ENCODE results near the gene MAP3K7. TPM values are rescaled to one million over a fixed set of nuclear protein-coding genes. Genes with fewer than 3 reads are reported as not detected.

MAP3K7 gene
- total and polyA plus RNA-seq, 2 donors (not counting 3 experiments of a cell fraction or from before 2014, with no cell fraction given) = 15.3 to 25.6 TPM

DNA sequence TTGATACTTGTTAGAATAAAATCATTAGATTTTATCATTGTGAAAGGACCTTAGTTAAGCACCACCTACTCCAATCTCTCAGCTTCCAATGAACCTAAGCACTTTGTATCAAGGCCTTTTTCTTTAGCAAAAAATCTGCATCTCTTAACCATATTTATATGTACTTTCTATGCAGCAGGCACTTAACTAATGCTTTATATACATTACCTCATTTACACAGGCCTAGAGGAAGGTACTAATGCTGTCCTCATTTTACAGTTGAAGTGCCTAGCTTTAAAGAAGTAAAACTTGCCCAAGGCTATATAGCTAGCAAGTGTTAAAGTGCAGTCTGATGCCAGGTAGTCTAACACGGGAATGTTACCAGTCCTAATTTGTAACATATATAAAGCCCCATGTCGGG, 14.0 kb downstream of the MAP3K7 start:
- Histone ChIP-seq H4K20me1 (replicated peaks; ENCODE audit: control insufficient read depth, extremely low read depth, insufficient read depth, low read length) (peaks cover 2% of the 10 kb centered on the region), H3K9ac (replicated peaks; ENCODE audit: extremely low read depth, insufficient read depth, low read length) (no peak overlapping the region), H2AFZ (ENCODE audit: low read depth, low read length) (no peak overlapping the region), H3K4me3 (replicated peaks in 1 of 3; ENCODE audit: insufficient read depth in 1 of 3, low read depth in 1 of 3, low read length in 3 of 3) (no peak overlapping the region), H3K9me1 (replicated peaks; ENCODE audit: control insufficient read depth, extremely low read depth, insufficient read depth, low read length) (no peaks in the 10 kb centered on the region), H3K4me2 (ENCODE audit: insufficient read depth, low read length) (no peak overlapping the region), H3K4me1 (ENCODE audit: control insufficient read depth, extremely low read depth, insufficient read depth, low read length) (no peaks in the 10 kb centered on the region), H3K9me3 (replicated peaks; ENCODE audit: control insufficient read depth, insufficient read depth, low read length) (no peaks in the 10 kb centered on the region), H3K79me2 (ENCODE audit: control insufficient read depth, insufficient read depth, low read length) (peaks cover 32% of the 10 kb centered on the region), H3K36me3 (ENCODE audit: control insufficient read depth in 2 of 2, extremely low read depth in 1 of 2, insufficient read depth in 2 of 2, low read length in 2 of 2) (no peaks in the 10 kb centered on the region), H3K27ac (ENCODE audit: insufficient read depth, low read depth, low read length) (no peak overlapping the region), H3K27me3 (ENCODE audit: control insufficient read depth in 2 of 2, insufficient read depth in 2 of 2, low read length in 2 of 2) (no peaks in the 10 kb centered on the region)
- ChIA-PET POLR2A (no interaction called here), CTCF (interaction anchor here (1.6 to 2.3 kb wide), 2 partner anchors 18 to 632 kb away, joined by 4 to 8 read pairs; no protein-coding TSS in a partner anchor)
- no peak for FAIRE-seq
- intact Hi-C loops (cut with micrococcal nuclease) = no loop called here
- DNase-seq (ENCODE audit: low read depth, low spot score) = no peak
- no TSS peak for BruUV-seq (replicated peaks)
- dilution Hi-C loops (cut with MboI; ENCODE audit: extremely low pct_ligation_motif_present, low sequenced_read_pairs) = no loop called here
- TF ChIP-seq, protein P1, sequence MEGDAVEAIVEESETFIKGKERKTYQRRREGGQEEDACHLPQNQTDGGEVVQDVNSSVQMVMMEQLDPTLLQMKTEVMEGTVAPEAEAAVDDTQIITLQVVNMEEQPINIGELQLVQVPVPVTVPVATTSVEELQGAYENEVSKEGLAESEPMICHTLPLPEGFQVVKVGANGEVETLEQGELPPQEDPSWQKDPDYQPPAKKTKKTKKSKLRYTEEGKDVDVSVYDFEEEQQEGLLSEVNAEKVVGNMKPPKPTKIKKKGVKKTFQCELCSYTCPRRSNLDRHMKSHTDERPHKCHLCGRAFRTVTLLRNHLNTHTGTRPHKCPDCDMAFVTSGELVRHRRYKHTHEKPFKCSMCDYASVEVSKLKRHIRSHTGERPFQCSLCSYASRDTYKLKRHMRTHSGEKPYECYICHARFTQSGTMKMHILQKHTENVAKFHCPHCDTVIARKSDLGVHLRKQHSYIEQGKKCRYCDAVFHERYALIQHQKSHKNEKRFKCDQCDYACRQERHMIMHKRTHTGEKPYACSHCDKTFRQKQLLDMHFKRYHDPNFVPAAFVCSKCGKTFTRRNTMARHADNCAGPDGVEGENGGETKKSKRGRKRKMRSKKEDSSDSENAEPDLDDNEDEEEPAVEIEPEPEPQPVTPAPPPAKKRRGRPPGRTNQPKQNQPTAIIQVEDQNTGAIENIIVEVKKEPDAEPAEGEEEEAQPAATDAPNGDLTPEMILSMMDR (IDR thresholded peaks at IDR 0.05; ENCODE audit: extremely low read depth in 1 of 2, insufficient read depth in 1 of 2, low read depth in 1 of 2, low read length in 2 of 2) = no peak

DNA sequence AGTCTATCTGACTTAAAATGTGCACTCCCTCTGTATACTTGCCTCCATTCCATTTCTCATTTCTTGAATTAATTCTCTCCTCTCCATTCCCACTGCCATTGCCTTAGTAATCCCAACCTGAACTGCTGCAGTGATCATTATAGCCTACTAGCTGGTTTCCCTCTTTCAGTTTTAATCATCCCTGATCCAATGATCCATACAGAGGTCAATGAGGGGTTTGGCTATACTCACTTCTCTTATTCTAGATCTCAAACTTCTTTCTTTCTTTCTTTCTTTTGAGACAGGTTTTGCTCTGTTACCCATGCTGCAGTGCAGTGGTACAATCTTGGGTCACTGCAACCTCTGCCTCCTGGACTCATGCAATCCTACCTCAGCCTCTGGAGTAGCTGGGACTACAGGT, 17.6 kb downstream of the MAP3K7 start:
- Histone ChIP-seq H3K4me3 (replicated peaks in 1 of 3; ENCODE audit: insufficient read depth in 1 of 3, low read depth in 1 of 3, low read length in 3 of 3) (no peak overlapping the region), H3K9ac (replicated peaks; ENCODE audit: extremely low read depth, insufficient read depth, low read length) (no peak overlapping the region), H4K20me1 (replicated peaks; ENCODE audit: control insufficient read depth, extremely low read depth, insufficient read depth, low read length) (peaks cover 2% of the 10 kb centered on the region), H3K9me1 (replicated peaks; ENCODE audit: control insufficient read depth, extremely low read depth, insufficient read depth, low read length) (no peaks in the 10 kb centered on the region), H3K27me3 (ENCODE audit: control insufficient read depth in 2 of 2, insufficient read depth in 2 of 2, low read length in 2 of 2) (no peaks in the 10 kb centered on the region), H3K79me2 (ENCODE audit: control insufficient read depth, insufficient read depth, low read length) (peaks cover 18% of the 10 kb centered on the region), H3K36me3 (ENCODE audit: control insufficient read depth in 2 of 2, extremely low read depth in 1 of 2, insufficient read depth in 2 of 2, low read length in 2 of 2) (no peaks in the 10 kb centered on the region), H3K4me2 (ENCODE audit: insufficient read depth, low read length) (no peak overlapping the region), H3K9me3 (replicated peaks; ENCODE audit: control insufficient read depth, insufficient read depth, low read length) (no peaks in the 10 kb centered on the region), H3K27ac (ENCODE audit: insufficient read depth, low read depth, low read length) (no peak overlapping the region), H3K4me1 (ENCODE audit: control insufficient read depth, extremely low read depth, insufficient read depth, low read length) (no peaks in the 10 kb centered on the region), H2AFZ (ENCODE audit: low read depth, low read length) (no peak overlapping the region)
- FAIRE-seq (no peak), DNase-seq (ENCODE audit: low read depth, low spot score) (no peak)
- no peak for TF ChIP-seq JUN (IDR thresholded peaks at IDR 0.05; ENCODE audit: borderline replicate concordance, insufficient read depth, insufficient read length, low read depth)
- TF ChIP-seq, protein P1 (IDR thresholded peaks at IDR 0.05; ENCODE audit: extremely low read depth in 1 of 2, insufficient read depth in 1 of 2, low read depth in 1 of 2, low read length in 2 of 2) = no peak
- no peak for TF ChIP-seq POLR2A (IDR thresholded peaks at IDR 0.05; ENCODE audit: low read depth, low read length)
- no peak for TF ChIP-seq FOS (IDR thresholded peaks at IDR 0.05; ENCODE audit: borderline replicate concordance, insufficient read depth, low read length)
- no peak for TF ChIP-seq MYC (IDR thresholded peaks at IDR 0.05; ENCODE audit: low read depth, low read length)
- TF ChIP-seq POLR2AphosphoS5 (IDR thresholded peaks at IDR 0.05; ENCODE audit: insufficient read depth, low read depth, low read length) = no peak
- TF ChIP-seq, protein P2, sequence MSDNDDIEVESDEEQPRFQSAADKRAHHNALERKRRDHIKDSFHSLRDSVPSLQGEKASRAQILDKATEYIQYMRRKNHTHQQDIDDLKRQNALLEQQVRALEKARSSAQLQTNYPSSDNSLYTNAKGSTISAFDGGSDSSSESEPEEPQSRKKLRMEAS (IDR thresholded peaks at IDR 0.05; ENCODE audit: insufficient read depth, insufficient read length) = no peak
- TF ChIP-seq GATA2 (IDR thresholded peaks at IDR 0.05; ENCODE audit: insufficient read depth, insufficient read length, low read depth, low read length) = no peak
- no peak for TF ChIP-seq EZH2 (IDR thresholded peaks at IDR 0.05; ENCODE audit: borderline replicate concordance, low read depth, low read length, severe bottlenecking)
- intact Hi-C loops (cut with micrococcal nuclease) (no loop called here), dilution Hi-C loops (cut with MboI; ENCODE audit: extremely low pct_ligation_motif_present, low sequenced_read_pairs) (no loop called here)
- BruUV-seq (replicated peaks) = no TSS peak
- ChIA-PET POLR2A (no interaction called here), CTCF (interaction anchor here (1.4 kb wide), 1 partner anchor 10 kb away, joined by 4 read pairs; no protein-coding TSS in a partner anchor)

Data from endothelial cell of umbilical vein (primary cell).